Aorta (tissue), 5 donors: Measurements from ENCODE around the gene RAI1. TPM values are rescaled to one million over a fixed set of nuclear protein-coding genes. Genes with fewer than 3 reads are reported as not detected.
"Not testable (repeated sequence)": the region's sequence is repeated elsewhere in the genome, so short reads cannot be mapped to it uniquely, and the experiment has no call there.

Experiments used
- ATAC-seq: fragments of 200-7000 bp; cut with Tn5 transposase; one replicate; pipeline ENCODE4 v1.9.1; 2022; ENCODE audit warnings: moderate library complexity; ENCODE audit not compliant: low FRiP score
- DNase-seq, 2 donors: peaks; one replicate each; pipeline ENCODE4 v3.0.0-alpha.2; 2020
- H3K27ac ChIP-seq, 2 donors: one replicate each; pipeline ENCODE4 v1.5.1; 2013; ENCODE audit warnings: low read length in 2 of 2, mild to moderate bottlenecking in 2 of 2, moderate library complexity in 2 of 2, control low read depth in 1 of 2, inconsistent platforms in 1 of 2, low read depth in 1 of 2
- H3K27me3 ChIP-seq, 2 donors: one replicate each; pipeline ENCODE4 v1.6.1; 2013; ENCODE audit warnings: control low read depth in 1 of 2, low read length in 1 of 2, mild to moderate bottlenecking in 1 of 2, moderate library complexity in 1 of 2; ENCODE audit not compliant: insufficient read depth in 2 of 2, control insufficient read depth in 1 of 2
- H3K36me3 ChIP-seq, 2 donors: one replicate each; pipeline ENCODE4 v1.6.1; 2013; ENCODE audit warnings: control low read depth in 1 of 2, low read length in 1 of 2, mild to moderate bottlenecking in 1 of 2; ENCODE audit not compliant: insufficient read depth in 2 of 2, control insufficient read depth in 1 of 2
- H3K4me1 ChIP-seq, 2 donors: one replicate each; pipeline ENCODE4 v1.6.1; 2013; ENCODE audit warnings: low read length in 2 of 2, control low read depth in 1 of 2, mild to moderate bottlenecking in 1 of 2, moderate library complexity in 1 of 2; ENCODE audit not compliant: insufficient read depth in 2 of 2, control insufficient read depth in 1 of 2
- H3K4me3 ChIP-seq, 2 donors: one replicate each; pipeline ENCODE4 v1.5.1; 2013; ENCODE audit warnings: low read length in 2 of 2, control low read depth in 1 of 2, mild to moderate bottlenecking in 1 of 2
- H3K9me3 ChIP-seq: one replicate; pipeline ENCODE4 v1.6.1; 2013; ENCODE audit warnings: mild to moderate bottlenecking, low read length; ENCODE audit not compliant: control insufficient read depth
- whole genome bisulfite sequencing, 2 donors: extraction: QIAGEN DNeasy Blood & Tissue Kit; methylation state at CpG; one replicate each; pipeline ENCODE4 v1.1.7; 2013; 5-methylcytosine and 5-hydroxymethylcytosine counted together
- intact Hi-C, 2 donors: fragments of 100-400 bp; cut with DNase I; formaldehyde crosslinking; loops; one replicate each; pipeline versions ENCODE4 v1.14.2 to v1.15.0; 2022
- polyA plus RNA-seq, 2 donors: library from polyadenylated mRNA; stranded (reverse); fragments of 200-250 nt; gene quantifications; one replicate each; pipeline ENCODE4 v1.2.3, GENCODE V29; 2013
- total RNA-seq, 2 donors: library from RNA; stranded (reverse); fragmentation: NEBNext Ultra II Directional; extraction: Animal tissue kit (Norgen Biotek cat#: 25700); gene quantifications; one replicate each; pipeline ENCODE4 v1.2.1, GENCODE V29; 2021
- donor health status: healthy with polysubstance abuse.
- donor health status: Bipolar disorder and iron deficiency.
- donor health status: DM: no; HTN: no; CAD: no.
- donor health status: DM: no; HTN: no; CAD: no.
- donor health status: DM: yes; HTN: yes; CAD: no.

The RAI1 gene
- total and polyA plus RNA-seq, 4 donors: 2.0 to 35.8 (median 15.4) TPM

- H3K4me3 ChIP-seq: peak overlapping the region; percentile 62 to 94
- ATAC-seq (peak; percentile 58), DNase-seq (peak; percentile 75 to 92)
- intact Hi-C loops: loop anchor here (5.0 to 10.0 kb wide), 4 partner anchors 39 to 349 kb away; no protein-coding TSS in a partner anchor
- H3K36me3 ChIP-seq: no peaks in the 10 kb centered on the region
- H3K27ac ChIP-seq: peak overlapping the region in 1 of 2 donors; percentile 81
- no peaks in the 10 kb centered on the region for H3K9me3 ChIP-seq
- H3K4me1 ChIP-seq: no peaks in the 10 kb centered on the region
- H3K27me3 ChIP-seq: no peaks in the 10 kb centered on the region
- WGBS, 2 donors: 1% methylated on average over 56 to 57 of the region's 57 CpGs
Observed at GRCh38 chr17:17682737-17683680, 1.8 kb downstream of the RAI1 start.

GRCh38 chr17:17683710-17684365 is 2.6 kb downstream of the RAI1 start:
- WGBS, 2 donors: 92 to 96% methylated on average over 7 of the region's 7 CpGs
- Histone ChIP-seq H3K27me3 (no peaks in the 10 kb centered on the region), H3K4me1 (no peaks in the 10 kb centered on the region), H3K4me3 (no peak overlapping the region), H3K9me3 (no peaks in the 10 kb centered on the region), H3K27ac (peak overlapping the region in 1 of 2 donors; percentile 81), H3K36me3 (no peaks in the 10 kb centered on the region)
- DNase-seq (no peak), ATAC-seq (no peak)
- intact Hi-C loops: loop anchor here (5.0 to 10.0 kb wide), 4 partner anchors 38 to 348 kb away; no protein-coding TSS in a partner anchor

GRCh38 chr17:17684906-17685774 is 3.9 kb downstream of the RAI1 start:
- Histone ChIP-seq H3K27me3 (no peaks in the 10 kb centered on the region), H3K4me3 (no peak overlapping the region), H3K36me3 (no peaks in the 10 kb centered on the region), H3K9me3 (no peaks in the 10 kb centered on the region), H3K4me1 (no peaks in the 10 kb centered on the region), H3K27ac (no peak overlapping the region)
- 53 to 63% methylated on average over 14 to 15 of the region's 15 CpGs for WGBS, 2 donors
- ATAC-seq: no peak
- intact Hi-C loops: loop anchor here (5.0 to 10.0 kb wide), 4 partner anchors 37 to 347 kb away; no protein-coding TSS in a partner anchor
- no peak for DNase-seq

GRCh38 chr17:17685775-17686291 is 4.6 kb downstream of the RAI1 start:
- H3K4me1 ChIP-seq: no peaks in the 10 kb centered on the region
- no peaks in the 10 kb centered on the region for H3K36me3 ChIP-seq
- 51 to 53% methylated on average over 14 of the region's 14 CpGs for WGBS, 2 donors
- no peaks in the 10 kb centered on the region for H3K27me3 ChIP-seq
- intact Hi-C loops: loop anchor here in 1 of 2 donors (10.0 kb wide), 1 partner anchor 239 kb away; no protein-coding TSS in a partner anchor
- no peak overlapping the region for H3K4me3 ChIP-seq
- no peaks in the 10 kb centered on the region for H3K9me3 ChIP-seq
- no peak overlapping the region for H3K27ac ChIP-seq
- ATAC-seq: no peak
- no peak for DNase-seq

- H3K36me3 ChIP-seq: no peaks in the 10 kb centered on the region
- WGBS, 2 donors: 87 to 93% methylated on average over 4 of the region's 4 CpGs
- no peak overlapping the region for H3K4me3 ChIP-seq
- intact Hi-C loops: loop anchor here in 1 of 2 donors (10.0 kb wide), 1 partner anchor 235 kb away; no protein-coding TSS in a partner anchor
- no peaks in the 10 kb centered on the region for H3K9me3 ChIP-seq
- no peak for ATAC-seq
- no peaks in the 10 kb centered on the region for H3K27me3 ChIP-seq
- no peak overlapping the region for H3K27ac ChIP-seq
- H3K4me1 ChIP-seq: no peaks in the 10 kb centered on the region
- DNase-seq: no peak
Observed at GRCh38 chr17:17689312-17689711, 8.1 kb downstream of the RAI1 start.

GRCh38 chr17:17690233-17690632 is 9.0 kb downstream of the RAI1 start:
- DNase-seq, H3K4me1 ChIP-seq, H3K27ac ChIP-seq, ATAC-seq, H3K27me3 ChIP-seq, H3K4me3 ChIP-seq, H3K9me3 ChIP-seq, H3K36me3 ChIP-seq, intact Hi-C loops: not testable (repeated sequence)
- WGBS, 2 donors: 73 to 81% methylated on average over 7 of the region's 7 CpGs

- H3K4me1 ChIP-seq: no peaks in the 10 kb centered on the region
- H3K36me3 ChIP-seq: no peaks in the 10 kb centered on the region
- H3K27ac ChIP-seq: no peak overlapping the region
- 44 to 45% methylated on average over 8 of the region's 8 CpGs for WGBS, 2 donors
- intact Hi-C loops: no loop called here
- H3K4me3 ChIP-seq: no peak overlapping the region
- ATAC-seq (no peak), DNase-seq (no peak)
- H3K9me3 ChIP-seq: no peaks in the 10 kb centered on the region
- H3K27me3 ChIP-seq: no peaks in the 10 kb centered on the region
Observed at GRCh38 chr17:17691468-17692263, 10.4 kb downstream of the RAI1 start.
